ENCODE data around the gene WWOX. TPM values are rescaled to one million over a fixed set of nuclear protein-coding genes. Genes with fewer than 3 reads are reported as not detected.

WWOX gene
- total and polyA plus RNA-seq, 3 donors from 2014 or later = 20.6 to 76.7 (median 64.1) TPM

DNA sequence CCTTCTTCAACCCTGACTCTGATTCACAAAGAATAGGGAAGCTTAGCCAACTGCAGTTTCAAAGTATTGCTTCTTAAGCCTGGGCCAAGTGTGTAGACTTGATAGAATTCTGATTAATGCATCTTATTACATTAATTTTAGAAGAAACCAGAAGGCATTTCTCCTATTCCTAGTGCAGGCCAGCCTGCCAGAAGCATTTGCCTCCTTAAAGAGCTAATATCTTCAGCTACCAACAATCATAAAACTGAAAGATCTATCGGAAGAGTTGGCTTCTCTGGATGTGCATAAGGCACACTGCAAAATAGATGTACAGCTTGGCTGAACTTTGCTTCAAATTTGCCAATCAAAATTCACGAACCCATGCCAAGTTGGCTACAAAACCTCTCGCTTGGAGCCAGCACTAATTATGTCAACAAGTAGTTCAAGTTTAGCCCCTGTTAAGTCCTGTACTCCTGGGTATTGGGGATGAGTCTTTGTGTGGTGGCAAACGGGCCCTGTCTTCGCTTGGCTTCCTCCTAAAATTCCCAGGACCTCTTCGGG lies 717.8 kb downstream of the WWOX start:
- WGBS, 2 donors = 60 to 67% methylated on average over 6 of the region's 6 CpGs
- no peak for DNase-seq
- intact Hi-C loops (cut with DNase I; ENCODE audit: low total_unique reads) = no loop called here

DNA sequence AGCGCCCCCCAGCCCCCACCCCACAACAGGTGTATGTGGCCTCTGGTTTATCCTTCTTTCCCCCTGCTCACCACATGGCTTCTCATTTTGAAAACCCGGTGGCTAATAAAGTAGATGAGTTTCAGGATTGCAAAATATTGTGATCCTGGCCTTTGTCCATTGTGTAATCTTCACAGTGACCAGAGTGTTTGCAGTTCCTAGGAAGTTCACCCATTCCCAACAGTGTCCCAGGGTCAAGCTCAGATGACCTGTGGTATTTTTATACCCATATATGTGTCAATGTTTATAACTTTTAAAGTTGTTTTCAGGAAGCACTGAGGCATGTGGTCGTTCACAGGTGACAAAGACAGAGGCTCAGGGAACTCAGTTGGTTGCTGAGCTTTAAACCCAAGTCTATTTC lies 721.9 kb downstream of the WWOX start:
- WGBS, 2 donors = 33 to 55% methylated on average over 3 of the region's 3 CpGs
- Histone ChIP-seq H3K9me3 (no peaks in the 10 kb centered on the region), H3K4me1 (peaks cover 14% of the 10 kb centered on the region), H3K4me3 (no peak overlapping the region), H3K27me3 (no peaks in the 10 kb centered on the region), H3K27ac (no peak overlapping the region), H3K36me3 (ENCODE audit: low read depth, missing control alignments) (no peaks in the 10 kb centered on the region)
- intact Hi-C loops (cut with DNase I; ENCODE audit: low total_unique reads) = no loop called here
- TF ChIP-seq, protein P1, sequence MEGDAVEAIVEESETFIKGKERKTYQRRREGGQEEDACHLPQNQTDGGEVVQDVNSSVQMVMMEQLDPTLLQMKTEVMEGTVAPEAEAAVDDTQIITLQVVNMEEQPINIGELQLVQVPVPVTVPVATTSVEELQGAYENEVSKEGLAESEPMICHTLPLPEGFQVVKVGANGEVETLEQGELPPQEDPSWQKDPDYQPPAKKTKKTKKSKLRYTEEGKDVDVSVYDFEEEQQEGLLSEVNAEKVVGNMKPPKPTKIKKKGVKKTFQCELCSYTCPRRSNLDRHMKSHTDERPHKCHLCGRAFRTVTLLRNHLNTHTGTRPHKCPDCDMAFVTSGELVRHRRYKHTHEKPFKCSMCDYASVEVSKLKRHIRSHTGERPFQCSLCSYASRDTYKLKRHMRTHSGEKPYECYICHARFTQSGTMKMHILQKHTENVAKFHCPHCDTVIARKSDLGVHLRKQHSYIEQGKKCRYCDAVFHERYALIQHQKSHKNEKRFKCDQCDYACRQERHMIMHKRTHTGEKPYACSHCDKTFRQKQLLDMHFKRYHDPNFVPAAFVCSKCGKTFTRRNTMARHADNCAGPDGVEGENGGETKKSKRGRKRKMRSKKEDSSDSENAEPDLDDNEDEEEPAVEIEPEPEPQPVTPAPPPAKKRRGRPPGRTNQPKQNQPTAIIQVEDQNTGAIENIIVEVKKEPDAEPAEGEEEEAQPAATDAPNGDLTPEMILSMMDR (IDR thresholded peaks at IDR 0.05) = no peak
- TF ChIP-seq POLR2A (IDR thresholded peaks at IDR 0.05) = no peak
- DNase-seq = no peak

More for the DNA sequence above, 717.8 kb downstream of the WWOX start:
- Histone ChIP-seq H3K36me3 (ENCODE audit: low read depth, missing control alignments) (no peaks in the 10 kb centered on the region), H3K27ac (no peak overlapping the region), H3K4me3 (no peak overlapping the region), H3K4me1 (peaks cover 21% of the 10 kb centered on the region), H3K27me3 (no peaks in the 10 kb centered on the region), H3K9me3 (no peaks in the 10 kb centered on the region)
- TF ChIP-seq, protein P1 (IDR thresholded peaks at IDR 0.05) = no peak
- no peak for TF ChIP-seq POLR2A (IDR thresholded peaks at IDR 0.05)

DNA sequence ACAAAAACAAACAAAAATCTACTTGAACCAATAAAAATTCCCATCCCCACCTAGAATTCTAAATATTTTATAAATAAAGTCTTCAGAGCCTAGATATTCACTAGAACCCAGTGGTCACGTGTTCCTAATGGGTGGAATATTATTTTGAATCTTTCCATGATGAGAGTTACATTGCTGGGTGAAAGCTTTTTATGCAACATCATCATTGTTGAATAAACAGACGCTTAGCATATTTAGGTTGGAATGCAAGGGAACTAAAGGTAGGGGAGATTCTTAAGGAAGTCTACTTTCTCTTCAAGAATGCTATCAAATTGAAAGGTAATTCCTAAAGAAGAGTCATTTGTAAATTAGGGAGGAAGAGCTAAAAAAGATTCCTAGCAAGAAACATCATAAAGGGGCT lies 723.1 kb downstream of the WWOX start:
- TF ChIP-seq POLR2A (IDR thresholded peaks at IDR 0.05) = no peak
- TF ChIP-seq, protein P1 (IDR thresholded peaks at IDR 0.05) = no peak
- no peak for DNase-seq
- Histone ChIP-seq H3K9me3 (no peaks in the 10 kb centered on the region), H3K36me3 (ENCODE audit: low read depth, missing control alignments) (no peaks in the 10 kb centered on the region), H3K27ac (no peak overlapping the region), H3K4me1 (peaks cover 8% of the 10 kb centered on the region), H3K27me3 (no peaks in the 10 kb centered on the region), H3K4me3 (no peak overlapping the region)
- 91 to 92% methylated on average over 2 of the region's 2 CpGs for WGBS, 2 donors
- intact Hi-C loops (cut with DNase I; ENCODE audit: low total_unique reads) = no loop called here

DNA sequence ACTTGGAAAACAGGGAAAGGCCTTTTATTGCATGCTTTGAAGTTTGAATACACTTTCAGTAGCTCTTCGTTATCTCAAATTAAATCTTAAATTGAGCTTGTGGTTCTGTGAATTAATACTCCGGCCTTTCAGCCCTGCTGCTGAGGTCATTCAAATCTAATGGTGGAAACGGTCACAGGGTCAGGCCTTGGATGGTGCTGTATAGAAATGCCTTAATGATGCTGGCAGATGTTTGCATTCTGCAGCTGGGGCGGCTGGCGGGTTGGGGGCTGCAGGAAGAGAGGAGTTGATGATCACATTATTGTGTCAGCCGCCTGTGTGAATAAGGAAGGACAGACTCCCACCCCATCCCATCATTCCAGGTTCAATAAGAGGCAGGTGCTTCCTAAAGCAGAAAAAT lies 723.6 kb downstream of the WWOX start:
- WGBS, 2 donors = 70 to 80% methylated on average over 6 of the region's 6 CpGs
- no peaks in the 10 kb centered on the region for H3K36me3 ChIP-seq (ENCODE audit: low read depth, missing control alignments)
- H3K27me3 ChIP-seq = no peaks in the 10 kb centered on the region
- TF ChIP-seq POLR2A (IDR thresholded peaks at IDR 0.05) = no peak
- TF ChIP-seq, protein P1 (IDR thresholded peaks at IDR 0.05) = no peak
- H3K27ac ChIP-seq = no peak overlapping the region
- no peak for DNase-seq
- intact Hi-C loops (cut with DNase I; ENCODE audit: low total_unique reads) = no loop called here
- peaks cover 3% of the 10 kb centered on the region for H3K4me1 ChIP-seq
- no peak overlapping the region for H3K4me3 ChIP-seq
- H3K9me3 ChIP-seq = no peaks in the 10 kb centered on the region

DNA sequence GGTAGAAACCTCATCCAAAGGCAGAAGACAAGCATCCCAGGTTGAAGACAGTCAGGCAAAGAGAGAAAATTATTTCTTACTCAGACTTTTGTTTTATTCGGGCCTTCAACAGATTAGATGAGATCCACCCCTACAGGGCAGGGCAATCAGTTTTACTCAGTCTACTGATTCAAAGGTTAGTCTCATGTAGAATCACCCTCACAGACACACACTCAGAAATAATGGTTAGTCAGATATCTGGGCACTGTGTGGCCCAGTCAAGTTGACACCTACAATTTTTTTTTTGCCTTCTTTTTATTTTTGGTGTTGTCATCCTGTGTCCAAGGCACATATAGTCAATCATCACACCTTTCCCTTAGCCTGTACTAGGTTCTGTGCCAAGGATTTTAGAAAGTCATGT lies 729.8 kb downstream of the WWOX start:
- Histone ChIP-seq H3K27ac (no peak overlapping the region), H3K9me3 (no peaks in the 10 kb centered on the region), H3K4me1 (no peaks in the 10 kb centered on the region), H3K36me3 (ENCODE audit: low read depth, missing control alignments) (no peaks in the 10 kb centered on the region), H3K4me3 (no peak overlapping the region), H3K27me3 (no peaks in the 10 kb centered on the region)
- intact Hi-C loops (cut with DNase I; ENCODE audit: low total_unique reads) = no loop called here
- no peak for DNase-seq
- TF ChIP-seq, protein P1 (IDR thresholded peaks at IDR 0.05) = no peak
- TF ChIP-seq POLR2A (IDR thresholded peaks at IDR 0.05) = no peak
- WGBS, 2 donors = 96 to 97% methylated on average over 1 of the region's 1 CpG
